HG03442 (cell line): ENCODE results near the gene RPL37A.

Experiments used
- ATAC-seq: cut with Tn5 transposase; IDR thresholded peaks from one replicate; pipeline ENCODE4 v1.9.1; 2021; ENCODE audit warnings: mild to moderate bottlenecking, moderate library complexity; ENCODE audit not compliant: unreplicated experiment

The RPL37A gene

DNA sequence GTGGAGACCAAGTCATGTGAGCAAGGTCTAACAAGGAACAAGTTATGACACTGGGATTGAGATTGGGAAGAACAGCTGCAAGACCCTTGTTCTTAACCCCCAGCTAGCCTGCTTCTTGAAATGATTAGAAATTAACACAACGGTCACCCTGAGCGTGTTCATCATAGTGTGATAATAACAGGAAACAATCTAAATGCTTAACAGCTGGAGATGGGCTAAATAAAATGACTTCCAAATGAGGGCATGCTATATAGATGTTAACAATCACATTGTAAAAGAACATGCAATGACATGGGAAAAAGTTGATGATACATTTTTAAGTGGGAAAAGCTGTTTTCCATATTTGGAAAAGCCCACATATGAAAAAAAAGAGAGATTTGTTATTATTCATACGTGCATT lies 47.6 kb downstream of the RPL37A start:
- ATAC-seq = no peak

DNA sequence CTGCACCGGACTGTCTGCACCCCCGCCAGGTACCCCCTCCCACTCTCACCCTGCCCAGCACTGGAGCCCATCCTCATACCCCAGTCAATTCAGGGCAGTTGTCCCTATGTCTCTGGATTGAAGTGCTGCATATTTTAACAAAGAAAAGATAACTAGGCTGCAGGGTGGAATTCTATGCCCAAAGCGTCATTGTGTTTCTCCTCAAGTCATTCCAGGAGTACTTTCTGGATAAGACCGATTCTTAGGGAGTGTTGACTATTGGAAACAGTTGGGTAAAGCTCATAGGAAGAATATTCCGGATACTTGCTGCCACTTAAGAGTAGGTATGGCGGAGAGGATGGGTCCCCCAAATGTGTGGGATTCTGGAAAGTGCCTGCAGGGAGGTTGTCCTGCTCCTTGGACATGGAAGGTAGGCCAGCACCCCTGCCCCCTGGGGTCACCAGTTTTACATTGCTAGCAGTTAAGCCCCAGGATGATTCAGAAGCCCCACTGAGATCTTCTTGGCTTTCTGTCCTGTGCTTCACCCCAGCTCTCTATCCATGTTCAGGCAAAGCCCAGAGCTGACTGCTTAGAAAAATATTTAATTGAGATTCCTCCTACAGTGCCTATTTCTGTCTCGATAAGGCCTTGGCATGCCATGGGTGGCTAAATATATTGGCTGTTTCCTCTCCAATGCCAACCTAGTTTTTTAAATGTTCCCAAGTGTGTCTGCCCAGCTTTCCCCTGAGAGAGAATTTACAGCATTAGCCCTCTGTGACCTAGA lies 48.2 kb downstream of the RPL37A start:
- no peak for ATAC-seq

DNA sequence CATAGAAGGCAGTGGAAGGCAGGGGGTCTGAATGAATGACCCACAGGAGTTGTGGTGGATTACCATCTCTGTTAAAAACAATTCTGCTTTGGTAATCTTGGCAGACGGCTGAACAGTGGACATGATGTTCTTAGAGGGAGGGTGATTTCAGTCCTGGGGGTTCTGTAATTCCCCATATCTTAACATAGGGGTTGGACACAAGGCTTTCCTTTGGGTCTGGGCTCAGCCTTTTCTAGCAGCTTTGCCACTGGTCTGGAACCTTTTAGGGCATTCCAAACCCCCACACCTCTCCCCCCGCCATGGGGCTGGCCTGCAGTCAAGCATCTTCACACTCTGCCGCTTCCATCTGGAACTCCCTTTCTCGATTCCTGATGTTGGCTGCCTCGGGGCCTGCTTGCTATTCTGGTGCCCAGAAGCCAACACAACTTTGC lies 50.3 kb downstream of the RPL37A start:
- no peak for ATAC-seq

DNA sequence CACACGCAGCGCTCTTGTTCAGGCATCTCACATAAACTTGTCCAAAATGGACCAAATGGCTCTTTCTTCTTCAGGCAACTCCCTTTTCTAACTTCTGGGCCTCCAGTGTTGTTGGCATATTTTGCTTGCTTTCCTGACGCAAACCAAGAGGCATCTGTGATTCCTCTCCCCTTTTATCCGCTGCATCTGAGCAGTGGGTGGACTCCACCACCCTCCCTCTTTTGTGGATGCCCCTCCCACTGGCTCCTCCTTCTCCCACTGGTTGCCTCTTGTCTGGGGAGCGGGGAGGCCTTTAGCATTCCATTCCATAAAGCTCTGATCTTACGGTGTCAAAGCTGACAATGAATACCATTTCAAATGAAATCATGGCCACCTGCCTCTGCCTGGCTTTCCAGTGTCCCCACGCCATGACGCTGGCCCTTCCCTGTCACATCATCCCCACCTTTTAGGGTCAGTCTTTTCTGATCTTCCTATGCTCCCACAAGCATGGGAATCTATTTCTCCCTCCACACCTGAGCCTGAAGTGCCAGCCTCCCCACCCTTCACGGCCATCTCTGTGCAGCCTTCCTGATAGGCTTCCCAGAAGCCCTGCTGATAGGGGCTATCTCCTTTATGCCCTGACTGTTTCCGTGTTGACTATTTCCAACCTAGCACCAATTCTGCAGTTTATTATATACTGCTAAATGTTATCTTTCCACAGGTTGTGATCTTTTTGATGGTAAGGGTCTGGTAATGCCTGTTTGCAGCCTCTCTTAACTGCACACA lies 51.5 kb downstream of the RPL37A start:
- ATAC-seq = no peak

DNA sequence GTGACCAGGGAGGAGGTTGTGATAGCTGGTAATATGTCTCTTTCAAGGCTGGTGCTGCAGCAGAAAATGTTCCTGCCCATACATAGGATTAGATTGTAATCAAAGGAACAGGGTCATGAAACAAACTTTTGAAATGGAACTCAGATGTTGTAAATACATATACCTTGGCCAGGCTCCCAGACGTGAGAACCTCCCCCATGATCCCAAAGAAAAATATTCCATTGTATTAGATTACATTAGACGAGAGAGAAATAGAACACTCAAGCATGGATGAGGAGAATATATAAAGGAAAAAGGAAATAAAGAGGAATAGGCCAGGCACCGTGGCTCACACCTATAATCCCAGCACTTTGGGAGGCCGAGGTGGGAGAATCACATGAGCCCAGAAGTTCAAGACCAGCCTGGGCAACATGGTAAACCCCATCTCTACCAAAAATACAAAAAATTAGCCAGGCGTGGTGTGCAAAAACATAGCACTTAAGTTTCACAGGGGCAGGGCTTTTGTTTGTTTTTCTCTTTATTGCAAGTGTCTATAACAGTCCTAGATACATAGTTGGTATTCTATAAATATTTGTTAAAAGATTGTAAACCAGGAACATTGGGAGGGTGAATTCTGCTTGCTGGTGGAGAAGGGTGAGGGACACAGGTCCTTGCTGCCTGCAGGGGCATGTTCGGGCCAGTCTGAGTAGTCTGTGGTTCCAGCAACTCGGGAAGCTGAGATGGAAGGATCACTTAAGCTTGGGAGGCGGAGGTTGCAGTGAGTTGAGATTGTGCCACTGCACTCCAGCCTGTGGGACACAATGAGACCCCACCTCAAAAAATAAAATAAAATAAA lies 52.8 kb downstream of the RPL37A start:
- no peak for ATAC-seq

DNA sequence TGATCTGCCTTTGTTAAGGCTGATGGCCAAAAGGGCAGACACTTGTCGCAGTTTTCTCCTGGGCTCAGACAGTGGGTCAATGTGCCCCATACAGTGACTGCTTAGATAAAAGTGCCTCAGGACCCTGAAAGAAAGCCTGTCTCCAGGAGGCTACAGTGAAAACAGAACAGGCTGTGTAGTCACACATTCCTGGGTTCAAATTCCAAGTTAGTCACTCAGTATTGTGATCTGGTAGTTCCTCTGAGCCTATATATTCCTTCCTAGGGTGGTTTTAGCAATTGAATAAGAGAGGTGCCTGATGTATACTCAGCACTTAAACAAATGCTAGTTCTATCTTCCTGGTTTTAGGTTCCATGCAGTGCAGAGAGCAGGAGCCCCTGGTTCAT lies 54.4 kb downstream of the RPL37A start:
- ATAC-seq = no peak
